ENCODE data around the gene KIF13A. TPM values are rescaled to one million over a fixed set of nuclear protein-coding genes. Genes with fewer than 3 reads are reported as not detected.
"Not testable (repeated sequence)": the region's sequence is repeated elsewhere in the genome, so short reads cannot be mapped to it uniquely, and the experiment has no call there.

Gene KIF13A
- total RNA-seq, 1 experiment from 2014 or later: 11.3 TPM

- no peak overlapping the region for H3K4me3 ChIP-seq
- H3K27me3 ChIP-seq: no peaks in the 10 kb centered on the region
- no peak for DNase-seq
- H3K36me3 ChIP-seq: no peaks in the 10 kb centered on the region
- H3K9me3 ChIP-seq: no peaks in the 10 kb centered on the region
Measured at GRCh38 chr6:17957904-17958620, 29.4 kb downstream of the KIF13A start.

DNA sequence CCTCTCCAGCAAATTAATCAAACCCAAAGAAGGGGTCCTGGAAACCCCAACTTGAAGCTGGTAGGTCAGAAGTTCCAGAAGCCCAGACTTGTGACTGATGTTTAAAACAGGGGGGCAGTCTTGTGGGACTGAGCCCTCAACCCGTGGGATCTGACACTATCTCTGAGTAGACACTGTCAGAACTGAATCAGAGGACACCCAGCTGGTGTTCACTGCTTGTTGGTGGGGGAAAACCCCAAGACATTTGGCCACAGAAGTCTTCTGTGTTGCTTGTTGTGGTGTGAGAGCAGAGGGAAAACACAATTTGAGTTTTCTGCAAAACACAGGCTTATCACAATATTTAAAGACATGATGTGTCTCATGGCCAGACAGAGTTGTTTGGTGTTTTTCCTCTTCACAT is 29.9 kb downstream of the KIF13A start:
- H3K27me3 ChIP-seq: no peaks in the 10 kb centered on the region
- H3K36me3 ChIP-seq: no peaks in the 10 kb centered on the region
- DNase-seq: no peak
- no peaks in the 10 kb centered on the region for H3K9me3 ChIP-seq
- no peak overlapping the region for H3K4me3 ChIP-seq

DNA sequence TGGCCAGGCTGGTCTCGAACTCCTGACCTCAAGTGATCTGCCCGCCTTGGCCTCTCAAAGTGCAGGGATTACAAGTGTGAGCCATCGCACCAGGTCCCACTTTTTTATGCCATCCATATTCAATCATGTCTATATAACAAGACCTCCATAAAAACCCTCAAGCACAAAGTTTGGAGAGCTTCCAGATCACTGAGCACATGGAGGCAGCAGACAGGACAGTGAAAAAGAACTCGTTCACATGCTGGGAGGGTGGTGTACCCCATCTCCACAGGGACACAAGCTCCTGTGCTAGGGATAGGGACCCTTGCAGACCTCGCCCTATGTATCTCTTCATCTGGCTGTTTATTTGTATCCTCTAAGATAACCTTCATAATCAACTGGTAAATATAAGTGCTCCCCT is 30.3 kb downstream of the KIF13A start:
- no peaks in the 10 kb centered on the region for H3K36me3 ChIP-seq
- H3K27me3 ChIP-seq: no peaks in the 10 kb centered on the region
- H3K9me3 ChIP-seq: no peaks in the 10 kb centered on the region
- no peak for DNase-seq
- no peak overlapping the region for H3K4me3 ChIP-seq

DNA sequence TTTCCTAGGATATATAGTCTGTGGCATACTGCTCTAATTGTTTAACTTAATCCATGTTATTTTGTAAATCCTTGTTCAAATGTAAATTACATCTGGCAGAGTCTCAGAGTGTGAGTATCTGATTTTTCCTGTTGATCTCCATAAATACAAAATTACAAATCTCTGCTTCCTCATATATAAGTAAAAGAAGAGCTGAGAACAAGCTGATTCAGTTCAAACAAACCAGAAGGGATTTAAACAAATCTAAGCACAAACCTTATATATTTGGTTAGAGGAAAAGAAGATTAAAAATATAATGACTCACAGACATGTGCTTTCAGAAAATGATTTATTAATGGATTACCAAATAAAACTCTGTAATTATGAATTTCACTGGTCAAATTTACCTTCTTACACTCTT is 37.3 kb downstream of the KIF13A start:
- DNase-seq: no peak
- Histone ChIP-seq H3K27me3 (no peaks in the 10 kb centered on the region), H3K36me3 (no peaks in the 10 kb centered on the region), H3K9me3 (no peaks in the 10 kb centered on the region), H3K4me3 (no peak overlapping the region)

DNA sequence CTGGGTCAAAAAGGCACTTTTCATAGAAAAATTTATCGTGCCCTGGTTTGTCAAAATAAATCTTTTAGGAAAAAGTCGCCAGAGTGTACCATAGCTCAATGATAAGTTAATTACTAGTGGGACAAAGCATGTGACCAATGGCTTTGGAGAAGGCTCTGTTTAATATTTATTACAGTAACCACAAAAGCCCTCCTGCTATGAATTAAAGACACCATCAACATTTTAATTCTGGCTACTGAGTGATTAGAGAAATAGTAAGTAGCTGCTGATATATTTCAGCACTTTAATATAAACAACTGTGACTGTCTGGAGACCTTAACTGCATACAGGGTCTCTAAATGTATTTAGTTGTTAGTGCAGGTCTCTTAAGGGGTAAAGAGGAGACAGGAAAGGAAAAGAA is 38.3 kb downstream of the KIF13A start:
- H3K9me3 ChIP-seq: no peaks in the 10 kb centered on the region
- H3K36me3 ChIP-seq: no peaks in the 10 kb centered on the region
- DNase-seq: no peak
- H3K27me3 ChIP-seq: no peaks in the 10 kb centered on the region
- no peak overlapping the region for H3K4me3 ChIP-seq

GRCh38 chr6:17948725-17949124 is 38.7 kb downstream of the KIF13A start:
- no peaks in the 10 kb centered on the region for H3K9me3 ChIP-seq
- no peaks in the 10 kb centered on the region for H3K27me3 ChIP-seq
- H3K4me3 ChIP-seq: no peak overlapping the region
- H3K36me3 ChIP-seq: no peaks in the 10 kb centered on the region
- no peak for DNase-seq

- not testable (repeated sequence) for H3K9me3 ChIP-seq, H3K4me3 ChIP-seq, DNase-seq, H3K27me3 ChIP-seq, H3K36me3 ChIP-seq
Measured at GRCh38 chr6:17947574-17947973, 39.9 kb downstream of the KIF13A start.

- H3K27me3 ChIP-seq: no peaks in the 10 kb centered on the region
- no peaks in the 10 kb centered on the region for H3K9me3 ChIP-seq
- DNase-seq: no peak
- no peaks in the 10 kb centered on the region for H3K36me3 ChIP-seq
- H3K4me3 ChIP-seq: no peak overlapping the region
Measured at GRCh38 chr6:17945575-17945974, 41.9 kb downstream of the KIF13A start.

GRCh38 chr6:17945111-17945510 is 42.3 kb downstream of the KIF13A start:
- H3K9me3 ChIP-seq: no peaks in the 10 kb centered on the region
- H3K36me3 ChIP-seq: no peaks in the 10 kb centered on the region; the same call in 1 of the 2 replicates
- no peak overlapping the region for H3K4me3 ChIP-seq
- H3K27me3 ChIP-seq: no peaks in the 10 kb centered on the region
- no peak for DNase-seq

DNA sequence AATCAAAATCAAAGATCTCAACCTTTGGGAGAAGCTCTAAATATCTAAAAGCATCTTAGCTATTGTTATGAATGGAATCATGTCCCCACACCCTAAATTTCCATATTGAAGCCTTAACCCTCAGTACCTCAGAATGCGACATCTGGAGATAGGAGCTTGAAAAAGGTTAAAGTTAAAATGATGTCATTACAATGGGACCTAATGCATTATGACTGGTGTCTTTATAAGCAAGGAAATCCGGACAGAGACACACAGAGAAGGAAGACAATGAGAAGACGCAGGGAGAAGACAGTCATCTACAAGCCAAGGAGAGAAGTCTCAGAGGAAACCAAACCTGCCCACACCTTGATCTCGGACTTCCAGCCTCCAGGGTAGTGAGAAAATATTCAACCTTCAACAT is 46.1 kb downstream of the KIF13A start:
- Histone ChIP-seq H3K9me3 (no peaks in the 10 kb centered on the region), H3K36me3 (peaks cover 3% of the 10 kb centered on the region), H3K27me3 (no peaks in the 10 kb centered on the region), H3K4me3 (no peak overlapping the region)
- no peak for DNase-seq

- no peaks in the 10 kb centered on the region for H3K27me3 ChIP-seq
- H3K4me3 ChIP-seq: no peak overlapping the region
- no peak for DNase-seq
- no peaks in the 10 kb centered on the region for H3K9me3 ChIP-seq
- peaks cover 3% of the 10 kb centered on the region for H3K36me3 ChIP-seq
Measured at GRCh38 chr6:17940151-17940792, 47.2 kb downstream of the KIF13A start.

GRCh38 chr6:17938901-17939300 is 48.5 kb downstream of the KIF13A start:
- no peaks in the 10 kb centered on the region for H3K27me3 ChIP-seq
- peaks cover 3% of the 10 kb centered on the region for H3K36me3 ChIP-seq
- no peak for DNase-seq
- H3K4me3 ChIP-seq: no peak overlapping the region
- no peaks in the 10 kb centered on the region for H3K9me3 ChIP-seq

DNA sequence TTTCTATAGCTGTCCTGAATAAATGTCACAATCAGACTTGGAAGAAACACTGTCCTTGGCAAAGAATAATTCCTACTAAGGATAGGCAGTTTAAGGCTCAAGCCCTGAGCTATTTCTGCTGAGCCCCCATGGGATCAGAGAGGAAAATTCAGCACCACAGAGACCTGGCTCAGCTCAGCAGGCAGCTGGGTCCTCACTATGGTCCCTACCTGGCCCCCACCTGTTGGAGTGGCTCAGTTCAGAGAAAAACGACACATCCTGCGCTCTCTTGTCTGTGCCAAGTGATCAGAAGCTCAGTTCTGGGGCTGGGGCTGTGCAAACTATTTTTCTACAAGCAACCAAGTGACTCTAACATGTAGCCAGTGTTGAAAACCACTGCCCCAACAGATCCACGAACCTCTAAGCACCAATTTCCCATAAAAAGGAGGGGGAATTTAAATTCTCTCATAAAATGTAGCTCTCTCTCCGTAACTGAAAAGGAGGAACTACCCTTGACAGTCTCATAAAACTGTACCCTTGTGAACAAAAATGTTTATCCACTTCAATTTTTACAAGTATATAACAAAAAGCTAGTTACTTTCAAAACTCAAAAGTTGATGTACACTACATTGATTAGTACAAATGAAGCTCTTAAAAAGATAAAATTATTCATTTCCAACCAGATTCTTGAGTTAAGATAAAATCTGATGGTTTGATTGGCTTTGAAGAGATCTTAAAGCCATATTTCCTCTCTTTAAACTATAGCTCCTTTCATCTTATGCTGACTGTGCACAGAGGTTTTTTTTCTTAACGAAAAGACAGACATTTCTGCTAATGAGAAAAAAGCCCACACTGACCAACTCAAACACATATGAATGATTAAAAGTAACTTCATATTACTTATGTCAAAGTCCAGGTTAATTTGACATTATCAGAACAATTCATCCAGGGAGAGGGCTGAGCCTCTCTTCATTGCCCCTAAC is 52.0 kb downstream of the KIF13A start:
- H3K9me3 ChIP-seq: no peaks in the 10 kb centered on the region
- no peak overlapping the region for H3K4me3 ChIP-seq
- no peak for DNase-seq
- H3K36me3 ChIP-seq: peaks cover 5% of the 10 kb centered on the region
- no peaks in the 10 kb centered on the region for H3K27me3 ChIP-seq

DNA sequence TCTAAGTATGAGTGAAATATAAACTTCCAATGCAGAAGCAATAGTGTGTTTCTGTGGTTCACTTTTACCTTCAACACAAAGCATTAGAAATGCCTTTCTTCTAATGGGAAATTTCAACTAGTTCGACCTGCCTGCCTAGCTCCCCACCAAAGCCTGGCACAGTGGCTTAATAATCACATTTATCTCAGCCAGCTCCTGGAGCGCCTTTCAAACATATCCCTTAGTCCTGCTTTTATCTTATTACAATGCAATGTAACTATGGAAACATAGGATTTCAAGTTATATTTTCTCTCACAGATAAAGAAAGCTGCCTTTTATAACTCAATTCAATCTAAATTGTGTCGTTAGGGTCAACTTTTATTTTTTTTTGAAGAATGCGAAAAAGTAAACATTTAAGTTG is 53.7 kb downstream of the KIF13A start:
- DNase-seq: no peak
- H3K4me3 ChIP-seq: no peak overlapping the region
- H3K36me3 ChIP-seq: 0 out of 2 replicates have a peak, but pooled peaks cover 2% of the 10 kb centered on the region

DNA sequence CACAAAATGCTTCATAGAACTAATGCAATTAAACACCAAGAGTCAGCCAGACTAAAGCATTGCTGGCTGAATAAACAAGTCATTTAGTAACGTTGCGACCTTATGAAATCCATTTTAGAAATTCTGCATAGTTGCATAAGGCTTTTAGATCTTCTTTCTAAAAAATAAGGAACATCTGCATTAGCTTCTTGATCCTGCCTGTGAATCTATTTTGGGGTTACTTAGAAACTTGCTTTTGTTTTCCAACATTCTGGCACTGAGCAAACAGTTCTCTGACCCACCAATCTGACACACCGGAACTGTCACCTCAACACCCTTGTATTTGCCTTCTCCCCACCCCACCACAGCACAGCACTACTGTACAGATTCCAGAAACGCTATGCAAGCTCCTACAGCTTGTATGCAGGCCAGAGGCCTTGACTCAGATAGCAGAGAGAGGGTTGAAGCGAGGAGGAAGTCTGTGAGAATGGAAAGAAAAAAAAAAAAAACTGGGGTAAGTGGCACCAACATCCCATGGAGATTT is 55.0 kb downstream of the KIF13A start:
- Histone ChIP-seq H3K27me3 (no peaks in the 10 kb centered on the region), H3K36me3 (peaks cover 2% of the 10 kb centered on the region; the same call in 1 of the 2 replicates), H3K9me3 (no peaks in the 10 kb centered on the region), H3K4me3 (no peak overlapping the region)
- peak; percentile 83 for DNase-seq

More for the DNA sequence above, 53.7 kb downstream of the KIF13A start:
- Histone ChIP-seq H3K27me3 (no peaks in the 10 kb centered on the region), H3K9me3 (no peaks in the 10 kb centered on the region)

GRCh38 chr6:17931227-17931626 is 56.2 kb downstream of the KIF13A start:
- Histone ChIP-seq H3K36me3 (peaks cover 2% of the 10 kb centered on the region; the same call in 1 of the 2 replicates), H3K4me3 (no peak overlapping the region), H3K27me3 (no peaks in the 10 kb centered on the region), H3K9me3 (no peaks in the 10 kb centered on the region)
- no peak for DNase-seq

All from MG63 (cell line).